ENCODE measurements around the gene NAV2. TPM values are rescaled to one million over a fixed set of nuclear protein-coding genes. Genes with fewer than 3 reads are reported as not detected.

The NAV2 gene
- total and polyA plus RNA-seq, 10 donors = 0.46 to 11.6 (median 4.1) TPM

DNA sequence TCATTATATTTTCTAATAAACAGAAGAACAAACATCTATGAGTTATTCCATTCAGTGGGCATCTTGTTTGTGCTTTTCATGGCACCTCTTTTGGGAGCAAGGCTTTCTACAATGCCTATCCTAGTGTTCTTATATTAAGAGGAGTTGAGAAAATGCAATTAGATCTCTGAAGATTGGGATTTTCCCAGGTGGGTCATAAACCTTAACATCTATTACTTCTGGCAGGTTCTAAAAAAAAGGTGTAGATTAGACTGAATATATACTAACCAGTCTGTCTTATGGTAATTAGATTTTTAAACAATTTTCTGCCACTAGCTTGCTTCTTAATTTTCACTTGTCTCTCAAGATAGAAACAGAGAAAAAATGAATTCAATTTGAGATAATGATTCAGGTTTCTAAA, 128.3 kb downstream of the NAV2 start:
- TF ChIP-seq, protein P1, sequence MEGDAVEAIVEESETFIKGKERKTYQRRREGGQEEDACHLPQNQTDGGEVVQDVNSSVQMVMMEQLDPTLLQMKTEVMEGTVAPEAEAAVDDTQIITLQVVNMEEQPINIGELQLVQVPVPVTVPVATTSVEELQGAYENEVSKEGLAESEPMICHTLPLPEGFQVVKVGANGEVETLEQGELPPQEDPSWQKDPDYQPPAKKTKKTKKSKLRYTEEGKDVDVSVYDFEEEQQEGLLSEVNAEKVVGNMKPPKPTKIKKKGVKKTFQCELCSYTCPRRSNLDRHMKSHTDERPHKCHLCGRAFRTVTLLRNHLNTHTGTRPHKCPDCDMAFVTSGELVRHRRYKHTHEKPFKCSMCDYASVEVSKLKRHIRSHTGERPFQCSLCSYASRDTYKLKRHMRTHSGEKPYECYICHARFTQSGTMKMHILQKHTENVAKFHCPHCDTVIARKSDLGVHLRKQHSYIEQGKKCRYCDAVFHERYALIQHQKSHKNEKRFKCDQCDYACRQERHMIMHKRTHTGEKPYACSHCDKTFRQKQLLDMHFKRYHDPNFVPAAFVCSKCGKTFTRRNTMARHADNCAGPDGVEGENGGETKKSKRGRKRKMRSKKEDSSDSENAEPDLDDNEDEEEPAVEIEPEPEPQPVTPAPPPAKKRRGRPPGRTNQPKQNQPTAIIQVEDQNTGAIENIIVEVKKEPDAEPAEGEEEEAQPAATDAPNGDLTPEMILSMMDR (IDR thresholded peaks at IDR 0.05 in 8 of 11, conservative IDR thresholded peaks at IDR 0.05 in 3 of 11) = no peak
- TF ChIP-seq POLR2A (IDR thresholded peaks at IDR 0.05) = no peak
- no peak for TF ChIP-seq POLR2AphosphoS5 (IDR thresholded peaks at IDR 0.05)
- H3K27ac ChIP-seq = no peak overlapping the region

DNA sequence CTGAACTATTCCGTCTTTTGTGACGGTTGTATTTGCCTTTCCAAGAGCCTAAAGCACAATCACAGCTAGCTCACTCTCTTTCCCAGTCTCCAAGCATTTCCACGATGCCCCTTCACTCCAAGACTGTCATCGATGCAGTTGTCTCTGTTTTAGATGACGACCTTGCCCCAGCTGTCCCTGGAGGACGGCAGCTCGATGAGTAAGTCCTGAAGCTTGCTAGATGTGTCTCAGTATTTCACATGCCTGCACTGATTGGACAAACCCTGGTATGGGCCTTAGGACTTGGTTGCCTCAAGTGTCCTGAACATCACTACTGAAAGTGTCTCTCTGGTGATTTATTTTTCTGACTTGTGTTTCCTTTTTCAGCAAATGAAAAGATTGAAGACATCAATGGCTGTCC, 129.9 kb downstream of the NAV2 start:
- Histone ChIP-seq H3K27me3 (replicated peaks in 1 of 7) (no peaks in the 10 kb centered on the region), H3K4me1 (peaks cover 0 to 4% (median 2%) of the 10 kb centered on the region in 6 donors), H3K36me3 (no peaks in the 10 kb centered on the region), H3K27ac (no peak overlapping the region), H3K4me3 (no peak overlapping the region), H3K9me3 (no peaks in the 10 kb centered on the region)
- TF ChIP-seq, protein P1 (IDR thresholded peaks at IDR 0.05 in 8 of 11, conservative IDR thresholded peaks at IDR 0.05 in 3 of 11) = no peak
- TF ChIP-seq POLR2A (IDR thresholded peaks at IDR 0.05) (no peak), POLR2AphosphoS5 (IDR thresholded peaks at IDR 0.05) (no peak)
- WGBS, 5 donors = 77 to 89% (median 85%) methylated on average over 7 of the region's 7 CpGs
- intact Hi-C loops (cut with DNase I; ENCODE audit: low total_unique reads) = no loop called here
- no peak for DNase-seq

More for the DNA sequence above, 128.3 kb downstream of the NAV2 start:
- Histone ChIP-seq H3K36me3 (no peaks in the 10 kb centered on the region), H3K4me3 (no peak overlapping the region), H3K4me1 (no peaks in the 10 kb centered on the region), H3K9me3 (no peaks in the 10 kb centered on the region), H3K27me3 (replicated peaks in 1 of 7) (no peaks in the 10 kb centered on the region)
- DNase-seq = no peak
- intact Hi-C loops (cut with DNase I; ENCODE audit: low total_unique reads) = no loop called here

GRCh38 chr11:19843079-19843478, 130.4 kb downstream of the NAV2 start:
- 54 to 72% (median 59%) methylated on average over 2 of the region's 2 CpGs for WGBS, 5 donors
- TF ChIP-seq POLR2A (IDR thresholded peaks at IDR 0.05) (no peak), POLR2AphosphoS5 (IDR thresholded peaks at IDR 0.05) (no peak)
- TF ChIP-seq, protein P1 (IDR thresholded peaks at IDR 0.05 in 8 of 11, conservative IDR thresholded peaks at IDR 0.05 in 3 of 11) = no peak
- no peaks in the 10 kb centered on the region for H3K36me3 ChIP-seq
- no peaks in the 10 kb centered on the region for H3K9me3 ChIP-seq
- intact Hi-C loops (cut with DNase I; ENCODE audit: low total_unique reads) = no loop called here
- no peak overlapping the region for H3K4me3 ChIP-seq
- DNase-seq = no peak
- no peaks in the 10 kb centered on the region for H3K27me3 ChIP-seq (replicated peaks in 1 of 7)
- H3K4me1 ChIP-seq = peaks cover 0 to 9% (median 4%) of the 10 kb centered on the region in 6 donors
- no peak overlapping the region for H3K27ac ChIP-seq

- intact Hi-C loops (cut with DNase I; ENCODE audit: low total_unique reads) = no loop called here
- Histone ChIP-seq H3K27ac (no peak overlapping the region), H3K27me3 (replicated peaks in 1 of 7) (no peaks in the 10 kb centered on the region), H3K36me3 (no peaks in the 10 kb centered on the region), H3K9me3 (no peaks in the 10 kb centered on the region), H3K4me1 (peaks cover 0 to 10% (median 4%) of the 10 kb centered on the region in 6 donors), H3K4me3 (no peak overlapping the region)
- TF ChIP-seq, protein P1 (IDR thresholded peaks at IDR 0.05 in 8 of 11, conservative IDR thresholded peaks at IDR 0.05 in 3 of 11) = no peak
- TF ChIP-seq POLR2AphosphoS5 (IDR thresholded peaks at IDR 0.05) (no peak), POLR2A (IDR thresholded peaks at IDR 0.05) (no peak)
- DNase-seq = no peak
Measured at GRCh38 chr11:19844012-19844411, 131.4 kb downstream of the NAV2 start.
